ENCODE results near the gene MAPRE3.

- TF ChIP-seq EZH2 (IDR thresholded peaks at IDR 0.05; ENCODE audit: borderline replicate concordance, low read depth, low read length, severe bottlenecking) (no peak), POLR2A (IDR thresholded peaks at IDR 0.05; ENCODE audit: low read depth, low read length) (no peak), CTCF (IDR thresholded peaks at IDR 0.05; ENCODE audit: extremely low read depth in 1 of 2, insufficient read depth in 1 of 2, low read depth in 1 of 2, low read length in 2 of 2) (no peak), MAX (IDR thresholded peaks at IDR 0.05; ENCODE audit: insufficient read depth, insufficient read length) (no peak), GATA2 (IDR thresholded peaks at IDR 0.05; ENCODE audit: insufficient read depth, insufficient read length, low read depth, low read length) (no peak), POLR2AphosphoS5 (IDR thresholded peaks at IDR 0.05; ENCODE audit: insufficient read depth, low read depth, low read length) (no peak)
Measured at GRCh38 chr2:26927221-26927620, 43.2 kb upstream of the MAPRE3 start.

Data from endothelial cell of umbilical vein (primary cell).